ENCODE measurements around the gene TMA7B.
A peak's percentile ranks its signal among the peaks of the same experiment; 100 is the strongest.
"Not testable (repeated sequence)": the region's sequence is repeated elsewhere in the genome, so short reads cannot be mapped to it uniquely, and the experiment has no call there.

The TMA7B gene

GRCh38 chr22:39985383-39986035, 25.3 kb downstream of the TMA7B start:
- no peak for DNase-seq

GRCh38 chr22:39988386-39989114, 28.4 kb downstream of the TMA7B start:
- DNase-seq = no peak

GRCh38 chr22:39989633-39990032, 29.4 kb downstream of the TMA7B start:
- no peak for DNase-seq

- no peak for DNase-seq
Measured at GRCh38 chr22:39990686-39991085, 30.5 kb downstream of the TMA7B start.

- DNase-seq = no peak
Measured at GRCh38 chr22:39991159-39991860, 31.1 kb downstream of the TMA7B start.

- DNase-seq = no peak
Measured at GRCh38 chr22:39992088-39992826, 32.1 kb downstream of the TMA7B start.

GRCh38 chr22:39992894-39993293, 32.7 kb downstream of the TMA7B start:
- not testable (repeated sequence) for DNase-seq

- DNase-seq = peak; percentile 33
Measured at GRCh38 chr22:39994041-39994565, 33.9 kb downstream of the TMA7B start.

- DNase-seq = no peak
Measured at GRCh38 chr22:39994566-39995392, 34.6 kb downstream of the TMA7B start, which contains the start of gene FAM83F. Gene FAM83F (plus strand): TSS chr22:39994954. CDS start chr22:39995043, 89 bp downstream.

GRCh38 chr22:39995393-39996252, 35.4 kb downstream of the TMA7B start:
- no peak for DNase-seq

- DNase-seq = no peak
Measured at GRCh38 chr22:39996732-39997131, 36.5 kb downstream of the TMA7B start.

- DNase-seq = no peak
Measured at GRCh38 chr22:39997421-39997820, 37.2 kb downstream of the TMA7B start.

GRCh38 chr22:39997939-39998726, 37.9 kb downstream of the TMA7B start:
- no peak for DNase-seq

- no peak for DNase-seq
Measured at GRCh38 chr22:39999144-39999757, 39.1 kb downstream of the TMA7B start.

- DNase-seq = no peak
Measured at GRCh38 chr22:40000171-40000570, 40.0 kb downstream of the TMA7B start.

GRCh38 chr22:40001106-40001505, 40.9 kb downstream of the TMA7B start:
- no peak for DNase-seq

GRCh38 chr22:40001800-40002577, 41.8 kb downstream of the TMA7B start:
- DNase-seq = no peak

- DNase-seq = no peak
Measured at GRCh38 chr22:40002935-40003715, 42.9 kb downstream of the TMA7B start.
